Measurements from ENCODE around the gene NPRL2.

DNA sequence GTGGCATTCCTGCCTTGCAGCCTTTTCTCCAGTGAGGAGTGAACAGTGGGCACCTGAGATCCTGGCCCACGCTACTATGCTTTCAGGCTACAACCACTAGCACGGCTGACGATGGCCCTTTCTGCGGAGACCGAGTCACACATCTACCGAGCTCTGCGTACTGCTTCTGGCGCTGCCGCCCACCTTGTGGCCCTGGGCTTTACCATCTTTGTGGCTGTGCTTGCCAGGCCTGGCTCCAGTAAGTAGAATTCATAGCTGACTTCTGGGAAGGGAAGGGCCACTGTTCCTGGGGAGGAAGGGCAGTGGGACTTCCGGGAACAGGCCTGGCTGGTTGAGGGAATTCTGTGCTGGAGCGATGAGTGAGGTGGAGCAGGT lies 735 bp upstream of the NPRL2 start:
- TF ChIP-seq, protein P1, sequence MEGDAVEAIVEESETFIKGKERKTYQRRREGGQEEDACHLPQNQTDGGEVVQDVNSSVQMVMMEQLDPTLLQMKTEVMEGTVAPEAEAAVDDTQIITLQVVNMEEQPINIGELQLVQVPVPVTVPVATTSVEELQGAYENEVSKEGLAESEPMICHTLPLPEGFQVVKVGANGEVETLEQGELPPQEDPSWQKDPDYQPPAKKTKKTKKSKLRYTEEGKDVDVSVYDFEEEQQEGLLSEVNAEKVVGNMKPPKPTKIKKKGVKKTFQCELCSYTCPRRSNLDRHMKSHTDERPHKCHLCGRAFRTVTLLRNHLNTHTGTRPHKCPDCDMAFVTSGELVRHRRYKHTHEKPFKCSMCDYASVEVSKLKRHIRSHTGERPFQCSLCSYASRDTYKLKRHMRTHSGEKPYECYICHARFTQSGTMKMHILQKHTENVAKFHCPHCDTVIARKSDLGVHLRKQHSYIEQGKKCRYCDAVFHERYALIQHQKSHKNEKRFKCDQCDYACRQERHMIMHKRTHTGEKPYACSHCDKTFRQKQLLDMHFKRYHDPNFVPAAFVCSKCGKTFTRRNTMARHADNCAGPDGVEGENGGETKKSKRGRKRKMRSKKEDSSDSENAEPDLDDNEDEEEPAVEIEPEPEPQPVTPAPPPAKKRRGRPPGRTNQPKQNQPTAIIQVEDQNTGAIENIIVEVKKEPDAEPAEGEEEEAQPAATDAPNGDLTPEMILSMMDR (IDR thresholded peaks at IDR 0.05 in 2 of 3, conservative IDR thresholded peaks at IDR 0.05 in 1 of 3; ENCODE audit: borderline replicate concordance in 1 of 3, insufficient read depth in 1 of 3, low read depth in 2 of 3, low read length in 2 of 3): no peak
- TF ChIP-seq RAD21 (IDR thresholded peaks at IDR 0.05; ENCODE audit: low read depth) (no peak), POLR2AphosphoS5 (IDR thresholded peaks at IDR 0.05; ENCODE audit: low read depth, low read length) (no peak)
- TF ChIP-seq, protein P2, sequence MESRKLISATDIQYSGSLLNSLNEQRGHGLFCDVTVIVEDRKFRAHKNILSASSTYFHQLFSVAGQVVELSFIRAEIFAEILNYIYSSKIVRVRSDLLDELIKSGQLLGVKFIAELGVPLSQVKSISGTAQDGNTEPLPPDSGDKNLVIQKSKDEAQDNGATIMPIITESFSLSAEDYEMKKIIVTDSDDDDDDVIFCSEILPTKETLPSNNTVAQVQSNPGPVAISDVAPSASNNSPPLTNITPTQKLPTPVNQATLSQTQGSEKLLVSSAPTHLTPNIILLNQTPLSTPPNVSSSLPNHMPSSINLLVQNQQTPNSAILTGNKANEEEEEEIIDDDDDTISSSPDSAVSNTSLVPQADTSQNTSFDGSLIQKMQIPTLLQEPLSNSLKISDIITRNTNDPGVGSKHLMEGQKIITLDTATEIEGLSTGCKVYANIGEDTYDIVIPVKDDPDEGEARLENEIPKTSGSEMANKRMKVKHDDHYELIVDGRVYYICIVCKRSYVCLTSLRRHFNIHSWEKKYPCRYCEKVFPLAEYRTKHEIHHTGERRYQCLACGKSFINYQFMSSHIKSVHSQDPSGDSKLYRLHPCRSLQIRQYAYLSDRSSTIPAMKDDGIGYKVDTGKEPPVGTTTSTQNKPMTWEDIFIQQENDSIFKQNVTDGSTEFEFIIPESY (IDR thresholded peaks at IDR 0.05; ENCODE audit: extremely low read depth, insufficient replicate concordance, low read length): no peak
